Astrocyte (in vitro differentiated cells and primary cell): ENCODE data around the gene RALGPS2. TPM values are rescaled to one million over a fixed set of nuclear protein-coding genes. Genes with fewer than 3 reads are reported as not detected.

Experiments used
- DNase-seq: peaks from one replicate; pipeline ENCODE4 v3.0.0-alpha.2; 2010; ENCODE audit warnings: low read depth
- FAIRE-seq: peaks from 2 replicates; lab custom pipeline; 2011; peaks lifted over from hg19 to GRCh38; lab: Jason Lieb, UNC
- H2AFZ ChIP-seq: 2 replicates; pipeline ENCODE4 v1.6.0; 2012; ENCODE audit warnings: low read depth, low read length, inconsistent platforms
- H3K27ac ChIP-seq: 2 replicates; pipeline ENCODE4 v1.5.1; 2011; ENCODE audit warnings: low read depth, low read length, inconsistent platforms
- H3K27me3 ChIP-seq: 2 replicates; pipeline ENCODE4 v1.6.0; 2011; ENCODE audit warnings: low read length, inconsistent platforms; ENCODE audit not compliant: insufficient read depth
- H3K36me3 ChIP-seq: 2 replicates; pipeline ENCODE4 v1.5.1; 2011; ENCODE audit warnings: low read length, inconsistent platforms; ENCODE audit not compliant: insufficient read depth
- H3K4me1 ChIP-seq: 2 replicates; pipeline ENCODE4 v1.5.1; 2011; ENCODE audit warnings: low read length, inconsistent platforms; ENCODE audit not compliant: insufficient read depth
- H3K4me2 ChIP-seq: 2 replicates; pipeline ENCODE4 v1.6.0; 2012; ENCODE audit warnings: low read length, inconsistent platforms
- H3K4me3 ChIP-seq: 2 replicates; pipeline ENCODE4 v1.5.1; 2011; ENCODE audit warnings: low read depth, mild to moderate bottlenecking, low read length, inconsistent platforms; ENCODE audit not compliant: insufficient read depth
- H3K79me2 ChIP-seq: 2 replicates; pipeline ENCODE4 v1.6.0; 2012; ENCODE audit warnings: mild to moderate bottlenecking, low read length, inconsistent platforms; ENCODE audit not compliant: insufficient read depth
- H3K9ac ChIP-seq: 2 replicates; pipeline ENCODE4 v1.6.0; 2012; ENCODE audit warnings: mild to moderate bottlenecking, low read length, inconsistent platforms
- H3K9me3 ChIP-seq: 2 replicates; pipeline ENCODE4 v1.5.1; 2012; ENCODE audit warnings: low read depth, mild to moderate bottlenecking, low read length, inconsistent platforms; ENCODE audit not compliant: insufficient read depth
- H4K20me1 ChIP-seq: 2 replicates; pipeline ENCODE4 v1.6.0; 2012; ENCODE audit warnings: low read length, inconsistent platforms; ENCODE audit not compliant: insufficient read depth
- H3K27ac Mint-ChIP-seq: one replicate; pipeline ENCODE4 v1.8.0; 2021; ENCODE audit warnings: mild to moderate bottlenecking, mixed read lengths; ENCODE audit not compliant: unreplicated experiment
- H3K27me3 Mint-ChIP-seq: one replicate; pipeline ENCODE4 v1.8.0; 2021; ENCODE audit warnings: low read depth, mixed read lengths; ENCODE audit not compliant: unreplicated experiment
- H3K36me3 Mint-ChIP-seq: one replicate; pipeline ENCODE4 v1.8.0; 2021; ENCODE audit warnings: low read depth, mixed read lengths; ENCODE audit not compliant: unreplicated experiment
- H3K4me1 Mint-ChIP-seq: one replicate; pipeline ENCODE4 v1.8.0; 2021; ENCODE audit warnings: low read depth, mixed read lengths; ENCODE audit not compliant: unreplicated experiment
- H3K4me3 Mint-ChIP-seq: one replicate; pipeline ENCODE4 v1.8.0; 2021; ENCODE audit warnings: mild to moderate bottlenecking, moderate library complexity, mixed read lengths; ENCODE audit not compliant: unreplicated experiment
- H3K9me3 Mint-ChIP-seq: one replicate; pipeline ENCODE4 v1.8.0; 2021; ENCODE audit warnings: mild to moderate bottlenecking, mixed read lengths; ENCODE audit not compliant: unreplicated experiment
- EZH2 ChIP-seq: IDR thresholded peaks from 2 replicates; pipeline ENCODE4 v1.6.1; 2012; ENCODE audit warnings: mild to moderate bottlenecking, low read length, inconsistent platforms; ENCODE audit not compliant: insufficient read depth
- total RNA-seq: library from RNA; stranded (reverse); gene quantifications from 2 replicates; pipeline ENCODE4 v1.2.1, GENCODE V29; 2021
- TF ChIP-seq, protein P1 (sequence below): IDR thresholded peaks from 2 replicates; pipeline ENCODE4 v1.5.1; 2011; ENCODE audit warnings: low read depth, mild to moderate bottlenecking, inconsistent platforms, low read length, moderate library complexity; ENCODE audit not compliant: insufficient read depth

Gene RALGPS2
- total RNA-seq, 1 donor from 2014 or later: 33.6 TPM

DNA sequence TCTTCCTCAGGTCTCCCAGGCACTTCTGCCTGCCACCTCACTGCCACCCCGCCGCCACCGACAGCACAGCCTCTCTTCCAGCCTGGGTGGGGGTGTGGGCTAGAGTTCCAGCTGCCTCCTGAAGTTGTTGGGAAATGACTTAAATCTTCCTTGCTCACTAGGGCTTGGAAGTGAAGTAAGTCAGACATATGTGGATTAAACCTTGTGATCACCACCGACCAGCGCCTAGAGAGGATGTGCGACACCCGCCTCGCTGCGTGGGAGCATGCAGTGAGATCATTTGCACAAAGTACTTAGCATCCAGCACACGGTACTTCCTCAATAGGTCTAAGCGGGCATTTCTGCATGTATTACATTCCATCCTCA lies 229.3 kb downstream of the RALGPS2 start:
- Histone ChIP-seq H3K79me2 (no peaks in the 10 kb centered on the region), H3K27me3 (no peaks in the 10 kb centered on the region), H3K36me3 (no peaks in the 10 kb centered on the region), H3K9me3 (no peaks in the 10 kb centered on the region), H3K27ac (no peak overlapping the region), H3K4me3 (no peak overlapping the region), H3K4me1 (no peaks in the 10 kb centered on the region), H3K4me2 (no peak overlapping the region), H4K20me1 (no peaks in the 10 kb centered on the region), H2AFZ (no peak overlapping the region), H3K9ac (no peak overlapping the region)
- TF ChIP-seq, protein P1, sequence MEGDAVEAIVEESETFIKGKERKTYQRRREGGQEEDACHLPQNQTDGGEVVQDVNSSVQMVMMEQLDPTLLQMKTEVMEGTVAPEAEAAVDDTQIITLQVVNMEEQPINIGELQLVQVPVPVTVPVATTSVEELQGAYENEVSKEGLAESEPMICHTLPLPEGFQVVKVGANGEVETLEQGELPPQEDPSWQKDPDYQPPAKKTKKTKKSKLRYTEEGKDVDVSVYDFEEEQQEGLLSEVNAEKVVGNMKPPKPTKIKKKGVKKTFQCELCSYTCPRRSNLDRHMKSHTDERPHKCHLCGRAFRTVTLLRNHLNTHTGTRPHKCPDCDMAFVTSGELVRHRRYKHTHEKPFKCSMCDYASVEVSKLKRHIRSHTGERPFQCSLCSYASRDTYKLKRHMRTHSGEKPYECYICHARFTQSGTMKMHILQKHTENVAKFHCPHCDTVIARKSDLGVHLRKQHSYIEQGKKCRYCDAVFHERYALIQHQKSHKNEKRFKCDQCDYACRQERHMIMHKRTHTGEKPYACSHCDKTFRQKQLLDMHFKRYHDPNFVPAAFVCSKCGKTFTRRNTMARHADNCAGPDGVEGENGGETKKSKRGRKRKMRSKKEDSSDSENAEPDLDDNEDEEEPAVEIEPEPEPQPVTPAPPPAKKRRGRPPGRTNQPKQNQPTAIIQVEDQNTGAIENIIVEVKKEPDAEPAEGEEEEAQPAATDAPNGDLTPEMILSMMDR: no peak
- TF ChIP-seq EZH2: no peak
- peaks cover 8% of the 10 kb centered on the region for H3K27me3 Mint-ChIP-seq
- no peak overlapping the region for H3K27ac Mint-ChIP-seq
- peaks cover 1% of the 10 kb centered on the region for H3K9me3 Mint-ChIP-seq
- H3K4me3 Mint-ChIP-seq: no peak overlapping the region
- H3K36me3 Mint-ChIP-seq: no peaks in the 10 kb centered on the region
- DNase-seq (no peak), FAIRE-seq (no peak)
- H3K4me1 Mint-ChIP-seq: no peaks in the 10 kb centered on the region

GRCh38 chr1:178954937-178955336 lies 229.9 kb downstream of the RALGPS2 start:
- Histone ChIP-seq H3K27me3 (no peaks in the 10 kb centered on the region), H4K20me1 (no peaks in the 10 kb centered on the region), H3K4me2 (no peak overlapping the region), H3K4me1 (no peaks in the 10 kb centered on the region), H3K4me3 (no peak overlapping the region), H3K9ac (no peak overlapping the region), H3K27ac (no peak overlapping the region), H2AFZ (no peak overlapping the region), H3K36me3 (no peaks in the 10 kb centered on the region), H3K9me3 (no peaks in the 10 kb centered on the region), H3K79me2 (no peaks in the 10 kb centered on the region)
- Mint-ChIP-seq H3K4me1 (no peaks in the 10 kb centered on the region), H3K9me3 (peaks cover 1% of the 10 kb centered on the region), H3K36me3 (no peaks in the 10 kb centered on the region), H3K27ac (no peak overlapping the region), H3K27me3 (peaks cover 10% of the 10 kb centered on the region), H3K4me3 (no peak overlapping the region)
- FAIRE-seq (no peak), DNase-seq (no peak)
- TF ChIP-seq EZH2: no peak
- TF ChIP-seq, protein P1: no peak

GRCh38 chr1:178955391-178955954 lies 230.4 kb downstream of the RALGPS2 start:
- Histone ChIP-seq H3K27ac (no peak overlapping the region), H3K9me3 (no peaks in the 10 kb centered on the region), H3K36me3 (no peaks in the 10 kb centered on the region), H2AFZ (no peak overlapping the region), H3K27me3 (no peaks in the 10 kb centered on the region), H3K4me2 (no peak overlapping the region), H3K79me2 (no peaks in the 10 kb centered on the region), H3K4me1 (no peaks in the 10 kb centered on the region), H4K20me1 (no peaks in the 10 kb centered on the region), H3K4me3 (no peak overlapping the region), H3K9ac (no peak overlapping the region)
- Mint-ChIP-seq H3K4me3 (no peak overlapping the region), H3K27me3 (peaks cover 10% of the 10 kb centered on the region), H3K36me3 (no peaks in the 10 kb centered on the region), H3K27ac (no peak overlapping the region), H3K9me3 (peaks cover 1% of the 10 kb centered on the region), H3K4me1 (no peaks in the 10 kb centered on the region)
- DNase-seq: no peak
- no peak for TF ChIP-seq EZH2
- TF ChIP-seq, protein P1: no peak
- no peak for FAIRE-seq
